Liver (tissue), 9 donors: ENCODE measurements around the gene ZFYVE9. TPM values are rescaled to one million over a fixed set of nuclear protein-coding genes. Genes with fewer than 3 reads are reported as not detected.

Source experiments
- DNase-seq: peaks from one replicate; pipeline ENCODE4 v3.0.0-alpha.2; 2017; ENCODE audit warnings: low spot score
- H3K27ac ChIP-seq, 2 donors: one replicate each; pipeline ENCODE4 v1.7.0; 2013; ENCODE audit warnings: inconsistent platforms in 2 of 2, low read length in 2 of 2, control low read depth in 1 of 2, low read depth in 1 of 2, mild to moderate bottlenecking in 1 of 2
- H3K27me3 ChIP-seq, 4 donors: one replicate each; pipeline versions ENCODE4 v1.6.1 to v1.7.0; 2013; ENCODE audit warnings: low read length in 3 of 4, inconsistent platforms in 1 of 4, mild to moderate bottlenecking in 1 of 4, moderate library complexity in 1 of 4; ENCODE audit not compliant: control insufficient read depth in 4 of 4, insufficient read depth in 4 of 4
- H3K36me3 ChIP-seq, 4 donors: one replicate each; pipeline versions ENCODE4 v1.6.1 to v1.7.0; 2013; ENCODE audit warnings: low read length in 3 of 4, mild to moderate bottlenecking in 3 of 4, low read depth in 1 of 4, moderate library complexity in 1 of 4; ENCODE audit not compliant: control insufficient read depth in 4 of 4, insufficient read depth in 3 of 4
- H3K4me1 ChIP-seq, 4 donors: one replicate each; pipeline versions ENCODE4 v1.6.1 to v1.7.0; 2013; ENCODE audit warnings: low read length in 3 of 4, mild to moderate bottlenecking in 3 of 4, moderate library complexity in 1 of 4; ENCODE audit not compliant: control insufficient read depth in 4 of 4, insufficient read depth in 4 of 4
- H3K4me3 ChIP-seq, 3 donors: one replicate each; pipeline versions ENCODE4 v1.6.1 to v1.7.0; 2013; ENCODE audit warnings: low read length in 3 of 3, control low read depth in 1 of 3, low read depth in 1 of 3, mild to moderate bottlenecking in 1 of 3
- H3K9ac ChIP-seq, 2 donors: one replicate each; pipeline ENCODE4 v1.7.0; 2013; ENCODE audit warnings: low read length in 2 of 2, mild to moderate bottlenecking in 2 of 2, moderate library complexity in 2 of 2, control low read depth in 1 of 2, low read depth in 1 of 2
- H3K9me3 ChIP-seq, 4 donors: one replicate each; pipeline versions ENCODE4 v1.6.1 to v1.7.0; 2013; ENCODE audit warnings: low read length in 3 of 4; ENCODE audit not compliant: control insufficient read depth in 4 of 4
- ATF3 ChIP-seq: IDR thresholded peaks from 2 replicates; pipeline ENCODE4 v1.6.1; 2016; ENCODE audit warnings: antibody characterized with exemption
- EGR1 ChIP-seq, 2 donors: IDR thresholded peaks; 2 replicates each; pipeline ENCODE4 v1.6.1; 2016 to 2018; ENCODE audit warnings: antibody characterized with exemption in 2 of 2, low read depth in 2 of 2
- FOXA2 ChIP-seq: IDR thresholded peaks from 2 replicates; pipeline ENCODE4 v1.6.1; 2016; ENCODE audit warnings: antibody characterized with exemption
- HNF4A ChIP-seq, 2 donors: conservative IDR thresholded peaks; 2 replicates each; pipeline ENCODE4 v1.6.1; 2016; ENCODE audit warnings: antibody characterized with exemption in 2 of 2, mild to moderate bottlenecking in 2 of 2
- JUND ChIP-seq, 2 donors: IDR thresholded peaks; 2 replicates each; pipeline ENCODE4 v1.6.1; 2016; ENCODE audit warnings: antibody characterized with exemption in 2 of 2
- MAX ChIP-seq: IDR thresholded peaks from 2 replicates; pipeline ENCODE4 v1.6.1; 2016; ENCODE audit warnings: antibody characterized with exemption
- NR2F2 ChIP-seq: IDR thresholded peaks from 2 replicates; pipeline ENCODE4 v1.6.1; 2016; ENCODE audit warnings: antibody characterized with exemption
- RAD21 ChIP-seq, 2 donors: IDR thresholded peaks; 2 replicates each; pipeline ENCODE4 v1.6.1; 2016; ENCODE audit warnings: antibody characterized with exemption in 2 of 2, mild to moderate bottlenecking in 2 of 2
- REST ChIP-seq: IDR thresholded peaks from 2 replicates; pipeline ENCODE4 v1.6.1; 2016; ENCODE audit warnings: antibody characterized with exemption, mild to moderate bottlenecking
- RXRA ChIP-seq, 2 donors: IDR thresholded peaks; 2 replicates each; pipeline ENCODE4 v1.6.1; 2017 to 2018; ENCODE audit warnings: antibody characterized with exemption in 2 of 2, mild to moderate bottlenecking in 1 of 2
- SP1 ChIP-seq: IDR thresholded peaks from 2 replicates; pipeline ENCODE4 v1.6.1; 2018; ENCODE audit warnings: antibody characterized with exemption, mild to moderate bottlenecking
- TAF1 ChIP-seq: conservative IDR thresholded peaks from 2 replicates; pipeline ENCODE4 v1.6.1; 2016; ENCODE audit warnings: antibody characterized with exemption, mild to moderate bottlenecking
- YY1 ChIP-seq: IDR thresholded peaks from 2 replicates; pipeline ENCODE4 v1.6.1; 2016; ENCODE audit warnings: antibody characterized with exemption, mild to moderate bottlenecking
- ZBTB33 ChIP-seq: IDR thresholded peaks from 2 replicates; pipeline ENCODE4 v1.6.1; 2016; ENCODE audit warnings: antibody characterized with exemption
- WGBS: extraction: QIAGEN DNeasy Blood & Tissue Kit; methylation state at CpG from one replicate; pipeline ENCODE4 v1.1.7; 2013; 5-methylcytosine and 5-hydroxymethylcytosine counted together
- polyA plus RNA-seq, 2 donors: library from polyadenylated mRNA; stranded (reverse) in 1 of 2; unstranded in 1 of 2; fragments of 200-250 nt in 1 of 2; fragments of >200 nt in 1 of 2; fragmentation: Nextera tagmentation in 1 of 2; extraction: Ambion mirVana in 1 of 2; gene quantifications; one replicate each; pipeline versions ENCODE4 v1.2.1 to v1.2.3, GENCODE V29; 2013 to 2015
- total RNA-seq, 2 donors: library from RNA; depleted of rRNA; stranded (reverse); fragments of >200 nt; gene quantifications; one replicate each; pipeline ENCODE4 v1.2.3, GENCODE V29; 2014
- donor health status: healthy.
- donor health status: healthy.
- donor health status: healthy.
- donor health status: healthy.
- donor health status: healthy.

ZFYVE9 gene
- total and polyA plus RNA-seq, 4 donors: 3.8 to 20.9 (median 7.7) TPM

GRCh38 chr1:52343979-52344378 is 202.1 kb downstream of the ZFYVE9 start:
- no peak for DNase-seq
- WGBS: 87% methylated on average over 3 of the region's 3 CpGs
- peaks cover 0 to 2% (median 0%) of the 10 kb centered on the region in 4 donors for H3K36me3 ChIP-seq
- H3K27me3 ChIP-seq: no peaks in the 10 kb centered on the region
- H3K4me1 ChIP-seq: peaks cover 0 to 26% (median 12%) of the 10 kb centered on the region in 4 donors
- no peak for TF ChIP-seq TAF1
- peak in 1 of 2 donors; percentile 14 for TF ChIP-seq HNF4A (conservative IDR thresholded peaks at IDR 0.05)
- no peak for TF ChIP-seq SP1
- TF ChIP-seq ZBTB33: no peak
- H3K9ac ChIP-seq: no peak overlapping the region
- no peak overlapping the region for H3K4me3 ChIP-seq
- no peak overlapping the region for H3K27ac ChIP-seq
- H3K9me3 ChIP-seq: no peaks in the 10 kb centered on the region

- H3K36me3 ChIP-seq: peaks cover 0 to 1% (median 0%) of the 10 kb centered on the region in 4 donors
- TF ChIP-seq TAF1 (no peak), FOXA2 (peak; percentile 33), RAD21 (IDR thresholded peaks at IDR 0.05) (peak in 1 of 2 donors; percentile 11), NR2F2 (no peak), RXRA (IDR thresholded peaks at IDR 0.05) (peak in 1 of 2 donors; percentile 67), YY1 (peak; percentile 46), ATF3 (peak; percentile 60), ZBTB33 (peak; percentile 59), JUND (IDR thresholded peaks at IDR 0.05) (peak in 1 of 2 donors; percentile 43), MAX (peak; percentile 18), REST (no peak), HNF4A (conservative IDR thresholded peaks at IDR 0.05) (peak in 1 of 2 donors; percentile 43), EGR1 (IDR thresholded peaks at IDR 0.05; ENCODE audit: low read depth in 2 of 2) (no peak)
- 57% methylated on average over 2 of the region's 2 CpGs for WGBS
- H3K27me3 ChIP-seq: no peaks in the 10 kb centered on the region
- no peaks in the 10 kb centered on the region for H3K9me3 ChIP-seq
- no peak for DNase-seq
- H3K27ac ChIP-seq: peak overlapping the region in 1 of 2 donors; percentile 55
- no peak overlapping the region for H3K9ac ChIP-seq
- peaks cover 0 to 26% (median 12%) of the 10 kb centered on the region in 4 donors for H3K4me1 ChIP-seq
- no peak overlapping the region for H3K4me3 ChIP-seq
Measured at GRCh38 chr1:52345252-52345651, 203.4 kb downstream of the ZFYVE9 start.
